AG08396 (cell line): ENCODE measurements around the gene SORT1.

Source experiments
- DNase-seq: peaks from one replicate; pipeline ENCODE4 v3.0.0; 2012; ENCODE audit warnings: low spot score, mixed read lengths

SORT1 gene

DNA sequence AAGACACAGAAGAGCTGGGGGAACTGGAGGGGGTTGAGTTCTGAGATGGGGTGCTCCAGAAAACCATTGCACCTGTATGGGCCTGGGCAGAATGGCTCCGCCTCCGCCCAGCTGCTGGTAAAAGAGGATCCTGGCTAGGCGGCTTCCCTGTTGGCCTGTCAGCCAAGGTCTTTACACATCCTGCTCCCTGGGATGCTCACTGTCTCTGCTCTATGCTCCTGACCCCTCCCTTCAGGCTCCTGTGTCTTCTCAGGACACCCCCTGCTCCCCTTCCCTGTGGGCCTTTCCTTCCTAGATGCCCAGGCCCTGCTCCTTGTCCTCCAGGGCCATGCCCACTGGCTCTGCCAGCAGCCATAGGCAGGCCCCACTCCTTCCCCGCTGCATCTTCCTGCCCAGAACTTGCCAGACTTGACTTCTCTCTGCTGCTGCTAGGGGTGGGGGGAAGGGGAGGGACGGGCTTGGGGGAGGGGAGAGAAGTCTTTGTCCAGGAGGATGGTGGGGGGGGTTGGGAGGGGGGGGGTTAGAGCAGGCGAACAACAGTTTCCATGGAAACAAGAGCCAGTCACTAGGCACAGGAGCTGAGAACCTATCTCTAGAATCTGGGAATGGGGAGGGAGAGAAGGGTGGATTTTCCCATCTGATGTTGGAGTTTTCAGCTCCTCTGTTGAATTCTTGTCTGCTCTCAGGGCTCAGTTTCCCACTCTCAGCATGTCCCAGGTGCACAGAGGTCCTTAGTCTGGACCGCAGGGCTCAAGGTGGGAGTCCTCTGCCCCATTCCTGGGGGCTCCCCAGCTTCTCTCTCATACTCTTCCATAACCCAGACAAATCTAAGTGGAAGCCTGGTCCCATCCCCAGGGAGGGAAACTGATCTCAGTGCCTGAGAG is 137.8 kb downstream of the SORT1 start:
- DNase-seq: no peak
